Measurements from ENCODE around the gene VIL1.

The VIL1 gene

GRCh38 chr2:218389333-218390150 lies 29.4 kb upstream of the VIL1 start:
- H3K4me3 Mint-ChIP-seq: no peak overlapping the region
- H3K27me3 Mint-ChIP-seq: peaks cover 3% of the 10 kb centered on the region
- H3K9me3 Mint-ChIP-seq: no peaks in the 10 kb centered on the region
- no peaks in the 10 kb centered on the region for H3K36me3 Mint-ChIP-seq (ENCODE audit: low read depth)
- H3K27ac Mint-ChIP-seq: peak overlapping the region; percentile 12
- peaks cover 19% of the 10 kb centered on the region for H3K4me1 Mint-ChIP-seq (ENCODE audit: low read depth)

- peaks cover 33% of the 10 kb centered on the region for H3K4me1 Mint-ChIP-seq (ENCODE audit: low read depth)
- H3K4me3 Mint-ChIP-seq: no peak overlapping the region
- no peaks in the 10 kb centered on the region for H3K36me3 Mint-ChIP-seq (ENCODE audit: low read depth)
- H3K27me3 Mint-ChIP-seq: peaks cover 3% of the 10 kb centered on the region
- no peaks in the 10 kb centered on the region for H3K9me3 Mint-ChIP-seq
- no peak overlapping the region for H3K27ac Mint-ChIP-seq
These were observed 27.7 kb upstream of the VIL1 start for GRCh38 chr2:218391202-218391601.

- Mint-ChIP-seq H3K9me3 (no peaks in the 10 kb centered on the region), H3K4me1 (ENCODE audit: low read depth) (peaks cover 40% of the 10 kb centered on the region), H3K27me3 (peaks cover 1% of the 10 kb centered on the region), H3K27ac (no peak overlapping the region), H3K4me3 (no peak overlapping the region), H3K36me3 (ENCODE audit: low read depth) (no peaks in the 10 kb centered on the region)
These were observed 26.5 kb upstream of the VIL1 start for GRCh38 chr2:218392459-218392858.

GRCh38 chr2:218392891-218393462 lies 25.9 kb upstream of the VIL1 start:
- peaks cover 45% of the 10 kb centered on the region for H3K4me1 Mint-ChIP-seq (ENCODE audit: low read depth)
- no peaks in the 10 kb centered on the region for H3K9me3 Mint-ChIP-seq
- no peak overlapping the region for H3K27ac Mint-ChIP-seq
- H3K27me3 Mint-ChIP-seq: peaks cover 5% of the 10 kb centered on the region
- H3K36me3 Mint-ChIP-seq (ENCODE audit: low read depth): no peaks in the 10 kb centered on the region
- no peak overlapping the region for H3K4me3 Mint-ChIP-seq

- Mint-ChIP-seq H3K4me3 (no peak overlapping the region), H3K4me1 (ENCODE audit: low read depth) (peaks cover 49% of the 10 kb centered on the region), H3K27ac (no peak overlapping the region), H3K9me3 (no peaks in the 10 kb centered on the region), H3K27me3 (peaks cover 5% of the 10 kb centered on the region), H3K36me3 (ENCODE audit: low read depth) (no peaks in the 10 kb centered on the region)
These were observed 25.1 kb upstream of the VIL1 start for GRCh38 chr2:218393750-218394290.

GRCh38 chr2:218394298-218395089 lies 24.4 kb upstream of the VIL1 start:
- H3K27ac Mint-ChIP-seq: peak overlapping the region; percentile 21
- no peaks in the 10 kb centered on the region for H3K36me3 Mint-ChIP-seq (ENCODE audit: low read depth)
- peaks cover 55% of the 10 kb centered on the region for H3K4me1 Mint-ChIP-seq (ENCODE audit: low read depth)
- no peak overlapping the region for H3K4me3 Mint-ChIP-seq
- H3K9me3 Mint-ChIP-seq: no peaks in the 10 kb centered on the region
- peaks cover 5% of the 10 kb centered on the region for H3K27me3 Mint-ChIP-seq

- Mint-ChIP-seq H3K36me3 (ENCODE audit: low read depth) (no peaks in the 10 kb centered on the region), H3K4me1 (ENCODE audit: low read depth) (peaks cover 55% of the 10 kb centered on the region), H3K4me3 (no peak overlapping the region), H3K27me3 (peaks cover 5% of the 10 kb centered on the region), H3K27ac (peak overlapping the region; percentile 21), H3K9me3 (no peaks in the 10 kb centered on the region)
These were observed 23.9 kb upstream of the VIL1 start for GRCh38 chr2:218395090-218395444.

- no peaks in the 10 kb centered on the region for H3K9me3 Mint-ChIP-seq
- peaks cover 5% of the 10 kb centered on the region for H3K27me3 Mint-ChIP-seq
- H3K36me3 Mint-ChIP-seq (ENCODE audit: low read depth): no peaks in the 10 kb centered on the region
- peak overlapping the region; percentile 67 for H3K4me3 Mint-ChIP-seq
- H3K27ac Mint-ChIP-seq: peak overlapping the region; percentile 52
- H3K4me1 Mint-ChIP-seq (ENCODE audit: low read depth): peaks cover 55% of the 10 kb centered on the region
These were observed 23.5 kb upstream of the VIL1 start for GRCh38 chr2:218395456-218395825.

- Mint-ChIP-seq H3K27me3 (peaks cover 5% of the 10 kb centered on the region), H3K9me3 (no peaks in the 10 kb centered on the region), H3K36me3 (ENCODE audit: low read depth) (no peaks in the 10 kb centered on the region), H3K4me1 (ENCODE audit: low read depth) (peaks cover 56% of the 10 kb centered on the region), H3K27ac (peak overlapping the region; percentile 84), H3K4me3 (peak overlapping the region; percentile 88)
These were observed 22.9 kb upstream of the VIL1 start for GRCh38 chr2:218395826-218396687.

GRCh38 chr2:218396688-218397462 lies 22.0 kb upstream of the VIL1 start:
- Mint-ChIP-seq H3K9me3 (no peaks in the 10 kb centered on the region), H3K27ac (peak overlapping the region; percentile 84), H3K4me3 (peak overlapping the region; percentile 88), H3K27me3 (peaks cover 5% of the 10 kb centered on the region), H3K36me3 (ENCODE audit: low read depth) (no peaks in the 10 kb centered on the region), H3K4me1 (ENCODE audit: low read depth) (peaks cover 63% of the 10 kb centered on the region)

- Mint-ChIP-seq H3K4me3 (peak overlapping the region; percentile 88), H3K27me3 (peaks cover 5% of the 10 kb centered on the region)
These were observed 21.5 kb upstream of the VIL1 start for GRCh38 chr2:218397463-218397819.

GRCh38 chr2:218397820-218398436 lies 21.0 kb upstream of the VIL1 start:
- Mint-ChIP-seq H3K4me1 (ENCODE audit: low read depth) (peaks cover 63% of the 10 kb centered on the region), H3K36me3 (ENCODE audit: low read depth) (peaks cover under 1% of the 10 kb centered on the region), H3K27me3 (peaks cover 5% of the 10 kb centered on the region), H3K4me3 (peak overlapping the region; percentile 88), H3K9me3 (no peaks in the 10 kb centered on the region), H3K27ac (peak overlapping the region; percentile 84)

More at GRCh38 chr2:218397463-218397819, 21.5 kb upstream of the VIL1 start:
- peak overlapping the region; percentile 84 for H3K27ac Mint-ChIP-seq
- H3K4me1 Mint-ChIP-seq (ENCODE audit: low read depth): peaks cover 63% of the 10 kb centered on the region
- no peaks in the 10 kb centered on the region for H3K9me3 Mint-ChIP-seq
- H3K36me3 Mint-ChIP-seq (ENCODE audit: low read depth): no peaks in the 10 kb centered on the region
